Smooth muscle cell (in vitro differentiated cells): ENCODE data around the gene WDR93. TPM values are rescaled to one million over a fixed set of nuclear protein-coding genes. Genes with fewer than 3 reads are reported as not detected.

Source experiments
- DNase-seq: peaks from one replicate; lab custom pipeline; 2025; ENCODE audit not compliant: unreplicated experiment; lab: John Stamatoyannopoulos, UW
- H2AFZ ChIP-seq: fragments of 200-600 bp; sonication (generic); 2 replicates; pipeline ENCODE4 v1.6.0; 2016; ENCODE audit warnings: antibody characterized with exemption, low read depth, mild to moderate bottlenecking
- H3F3A ChIP-seq: fragments of 200-600 bp; sonication (generic); 2 replicates; pipeline ENCODE4 v1.6.0; 2017; ENCODE audit warnings: antibody characterized with exemption, low read depth
- H3K27ac ChIP-seq: fragments of 200-600 bp; sonication (generic); 2 replicates; pipeline ENCODE4 v1.5.1; 2016; ENCODE audit warnings: low read depth, mild to moderate bottlenecking
- H3K27me3 ChIP-seq: fragments of 200-600 bp; sonication (generic); 2 replicates; pipeline ENCODE4 v1.6.1; 2016; ENCODE audit warnings: low read depth, mild to moderate bottlenecking
- H3K36me3 ChIP-seq: fragments of 200-600 bp; sonication (generic); 2 replicates; pipeline ENCODE4 v1.5.1; 2016; ENCODE audit warnings: low read depth
- H3K4me1 ChIP-seq: fragments of 200-600 bp; sonication (generic); 2 replicates; pipeline ENCODE4 v1.5.1; 2016; ENCODE audit warnings: low read depth
- H3K4me2 ChIP-seq: fragments of 200-600 bp; sonication (generic); 2 replicates; pipeline ENCODE4 v1.6.0; 2016; ENCODE audit warnings: mild to moderate bottlenecking
- H3K4me3 ChIP-seq: fragments of 200-600 bp; sonication (generic); 2 replicates; pipeline ENCODE4 v1.5.1; 2016; ENCODE audit warnings: mild to moderate bottlenecking
- H3K79me2 ChIP-seq: fragments of 200-600 bp; sonication (generic); 2 replicates; pipeline ENCODE4 v1.6.0; 2016; ENCODE audit warnings: low read depth, mild to moderate bottlenecking
- H3K9ac ChIP-seq: fragments of 200-600 bp; sonication (generic); 2 replicates; pipeline ENCODE4 v1.6.0; 2016; ENCODE audit warnings: low read depth
- H3K9me3 ChIP-seq: fragments of 200-600 bp; sonication (generic); replicated peaks from 2 replicates; pipeline ENCODE4 v1.5.1; 2016; ENCODE audit warnings: low read depth
- H4K20me1 ChIP-seq: fragments of 200-600 bp; sonication (generic); 2 replicates; pipeline ENCODE4 v1.6.0; 2016; ENCODE audit warnings: low read depth
- WGBS: methylation state at CpG from one replicate; pipeline ENCODE4 v1.1.7; 2016; ENCODE audit warnings: low lambda C conversion rate; 5-methylcytosine and 5-hydroxymethylcytosine counted together
- polyA plus RNA-seq: library from polyadenylated mRNA; unstranded; fragments of >200 nt; fragmentation: Nextera tagmentation; extraction: Ambion mirVana; gene quantifications from 2 replicates; pipeline ENCODE4 v1.2.1, GENCODE V29; 2016
- total RNA-seq: library from RNA; depleted of rRNA; stranded (reverse); fragments of >200 nt; gene quantifications from 2 replicates; pipeline ENCODE4 v1.2.3, GENCODE V29; 2014
- TF ChIP-seq, protein P1 (sequence below): fragments of 200-600 bp; sonication (generic); IDR thresholded peaks from 2 replicates; pipeline ENCODE4 v1.5.1; 2017; ENCODE audit warnings: borderline replicate concordance, mild to moderate bottlenecking, antibody characterized with exemption; ENCODE audit not compliant: insufficient read depth, poor library complexity, severe bottlenecking

The WDR93 gene
- total and polyA plus RNA-seq, 2 experiments from 2014 or later: 0.80 TPM; not detected in 1

DNA sequence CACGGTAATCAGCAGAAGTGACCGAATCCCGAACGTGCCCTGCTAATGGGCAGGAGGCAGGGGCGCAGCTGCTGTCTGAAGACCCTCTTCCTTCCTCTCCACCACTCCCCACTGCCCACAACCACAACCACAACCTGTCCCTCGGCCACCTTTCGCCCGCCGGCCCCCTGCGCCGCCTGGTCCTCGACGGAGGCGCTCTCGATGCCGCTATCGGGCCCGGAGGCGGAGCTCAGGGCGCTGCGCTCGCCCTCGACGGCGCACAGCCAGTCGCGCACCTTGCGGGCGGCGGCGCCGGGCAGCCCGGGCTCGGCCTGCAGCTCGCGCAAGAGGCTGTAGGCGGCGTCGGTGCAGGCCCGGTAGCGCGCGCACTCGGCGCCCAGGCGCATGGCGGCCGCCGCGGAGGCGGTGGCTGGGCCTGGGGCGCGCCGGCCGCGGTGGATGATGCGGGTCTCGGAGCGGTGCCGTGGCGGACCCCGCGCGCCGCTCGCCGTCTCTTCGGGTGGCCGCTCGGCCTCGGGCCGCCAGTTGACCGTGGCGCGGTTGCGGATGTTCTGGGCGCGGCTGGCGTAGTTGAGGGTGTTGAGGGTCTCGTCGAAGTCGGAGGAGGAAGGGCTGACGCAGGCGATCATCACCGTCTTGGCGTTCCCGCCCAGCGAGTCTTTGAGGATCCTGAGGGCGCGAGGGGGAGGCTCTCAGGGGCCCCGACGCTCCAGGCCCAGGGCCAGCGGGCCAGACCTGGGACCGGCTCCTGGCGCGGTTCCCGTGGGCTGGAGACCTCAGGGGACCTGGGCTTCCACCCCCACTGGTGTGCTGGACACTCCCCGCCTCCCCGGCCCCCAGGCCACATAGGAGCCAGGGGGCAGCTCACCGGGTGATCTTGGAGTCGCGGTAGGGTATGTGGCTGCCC, 42.3 kb upstream of the WDR93 start:
- no peak overlapping the region for H3K4me3 ChIP-seq
- no peaks in the 10 kb centered on the region for H3K27me3 ChIP-seq
- H3F3A ChIP-seq: no peaks in the 10 kb centered on the region
- 96% methylated on average over 94 of the region's 102 CpGs for WGBS
- H3K36me3 ChIP-seq: no peaks in the 10 kb centered on the region
- TF ChIP-seq, protein P1, sequence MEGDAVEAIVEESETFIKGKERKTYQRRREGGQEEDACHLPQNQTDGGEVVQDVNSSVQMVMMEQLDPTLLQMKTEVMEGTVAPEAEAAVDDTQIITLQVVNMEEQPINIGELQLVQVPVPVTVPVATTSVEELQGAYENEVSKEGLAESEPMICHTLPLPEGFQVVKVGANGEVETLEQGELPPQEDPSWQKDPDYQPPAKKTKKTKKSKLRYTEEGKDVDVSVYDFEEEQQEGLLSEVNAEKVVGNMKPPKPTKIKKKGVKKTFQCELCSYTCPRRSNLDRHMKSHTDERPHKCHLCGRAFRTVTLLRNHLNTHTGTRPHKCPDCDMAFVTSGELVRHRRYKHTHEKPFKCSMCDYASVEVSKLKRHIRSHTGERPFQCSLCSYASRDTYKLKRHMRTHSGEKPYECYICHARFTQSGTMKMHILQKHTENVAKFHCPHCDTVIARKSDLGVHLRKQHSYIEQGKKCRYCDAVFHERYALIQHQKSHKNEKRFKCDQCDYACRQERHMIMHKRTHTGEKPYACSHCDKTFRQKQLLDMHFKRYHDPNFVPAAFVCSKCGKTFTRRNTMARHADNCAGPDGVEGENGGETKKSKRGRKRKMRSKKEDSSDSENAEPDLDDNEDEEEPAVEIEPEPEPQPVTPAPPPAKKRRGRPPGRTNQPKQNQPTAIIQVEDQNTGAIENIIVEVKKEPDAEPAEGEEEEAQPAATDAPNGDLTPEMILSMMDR: no peak
- no peak overlapping the region for H3K27ac ChIP-seq
- peaks cover 6% of the 10 kb centered on the region for H3K79me2 ChIP-seq
- H3K4me2 ChIP-seq: no peak overlapping the region
- DNase-seq: no peak
- H3K9ac ChIP-seq: no peak overlapping the region
- H4K20me1 ChIP-seq: peaks cover 6% of the 10 kb centered on the region
- H3K4me1 ChIP-seq: no peaks in the 10 kb centered on the region
- H3K9me3 ChIP-seq: no peaks in the 10 kb centered on the region
- no peak overlapping the region for H2AFZ ChIP-seq

DNA sequence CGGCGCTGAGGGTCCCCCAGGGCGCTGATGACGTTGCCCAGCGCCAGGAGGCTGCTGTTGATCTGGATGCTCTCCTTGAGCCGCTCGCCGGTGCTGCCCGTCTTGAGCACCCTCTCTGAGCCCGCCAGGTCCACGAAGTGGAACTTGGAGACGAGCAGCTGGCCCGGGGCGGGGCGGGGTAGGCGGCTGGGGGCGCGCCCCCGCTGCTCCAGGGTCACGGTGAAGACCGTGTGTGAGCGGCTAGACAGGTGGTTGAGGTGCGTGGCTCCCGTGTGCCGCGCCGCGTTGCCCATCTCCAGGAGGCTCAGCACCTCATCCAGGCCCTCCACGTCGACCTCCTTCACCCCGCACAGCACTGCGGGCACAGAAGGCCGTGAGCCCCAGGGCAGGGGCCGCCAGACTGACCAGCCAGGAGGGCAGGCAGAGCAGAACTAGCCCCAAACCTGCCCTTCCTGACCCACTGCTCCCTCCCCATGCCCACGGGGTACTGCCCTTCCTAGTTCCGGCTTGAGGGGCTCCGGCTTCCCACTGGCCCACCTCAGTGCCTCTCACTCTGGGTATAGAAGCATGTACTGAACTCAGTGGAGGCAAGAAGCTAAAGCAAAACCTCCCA, 41.5 kb upstream of the WDR93 start:
- H2AFZ ChIP-seq: no peak overlapping the region
- H3K9ac ChIP-seq: no peak overlapping the region
- H3K79me2 ChIP-seq: peaks cover 11% of the 10 kb centered on the region
- TF ChIP-seq, protein P1: no peak
- H3K4me2 ChIP-seq: no peak overlapping the region
- no peak overlapping the region for H3K4me3 ChIP-seq
- no peaks in the 10 kb centered on the region for H3K27me3 ChIP-seq
- H3K9me3 ChIP-seq: no peaks in the 10 kb centered on the region
- no peak for DNase-seq
- WGBS: 97% methylated on average over 16 of the region's 37 CpGs
- H3K36me3 ChIP-seq: no peaks in the 10 kb centered on the region
- no peak overlapping the region for H3K27ac ChIP-seq
- H3F3A ChIP-seq: no peaks in the 10 kb centered on the region
- no peaks in the 10 kb centered on the region for H3K4me1 ChIP-seq
- H4K20me1 ChIP-seq: peaks cover 6% of the 10 kb centered on the region

DNA sequence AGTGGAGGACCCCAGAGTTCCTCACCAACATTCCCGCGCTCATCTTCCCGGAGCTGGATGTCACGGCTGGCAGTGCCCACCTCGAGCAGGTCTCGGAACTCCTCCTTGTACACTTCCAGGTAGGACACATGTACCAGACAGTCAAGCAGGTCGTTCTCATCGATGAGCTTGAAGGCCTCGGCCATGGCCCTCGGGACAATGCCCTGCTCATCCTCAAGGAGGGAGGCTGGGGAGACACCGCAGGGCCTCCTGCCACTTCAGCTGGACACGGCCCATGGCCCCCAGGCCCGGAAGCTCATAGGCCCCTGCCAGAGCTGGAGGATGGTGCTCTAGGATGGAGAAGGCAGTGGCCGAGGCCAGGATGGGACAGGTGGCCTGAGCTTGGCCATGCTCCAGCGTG, 40.9 kb upstream of the WDR93 start:
- H3K4me3 ChIP-seq: no peak overlapping the region
- no peak overlapping the region for H3K4me2 ChIP-seq
- no peaks in the 10 kb centered on the region for H3K36me3 ChIP-seq
- no peaks in the 10 kb centered on the region for H3F3A ChIP-seq
- TF ChIP-seq, protein P1: no peak
- H3K27ac ChIP-seq: no peak overlapping the region
- H3K27me3 ChIP-seq: no peaks in the 10 kb centered on the region
- no peak overlapping the region for H3K9ac ChIP-seq
- no peak for DNase-seq
- H3K4me1 ChIP-seq: peaks cover 4% of the 10 kb centered on the region
- H3K79me2 ChIP-seq: peaks cover 11% of the 10 kb centered on the region
- peaks cover 6% of the 10 kb centered on the region for H4K20me1 ChIP-seq
- no peak overlapping the region for H2AFZ ChIP-seq
- no peaks in the 10 kb centered on the region for H3K9me3 ChIP-seq
- WGBS: 98% methylated on average over 15 of the region's 15 CpGs
